LHCN-M2 (cell line): ENCODE measurements around the gene IRF2BP2. TPM values are rescaled to one million over a fixed set of nuclear protein-coding genes. Genes with fewer than 3 reads are reported as not detected.

Source experiments
- DNase-seq: peaks from one replicate; pipeline ENCODE4 v3.0.0-alpha.2; 2012; ENCODE audit warnings: low read depth
- total RNA-seq: library from RNA; depleted of rRNA; stranded (reverse); fragments of >200 nt; gene quantifications from 2 replicates; pipeline ENCODE4 v1.2.3, GENCODE V29; 2014

Gene IRF2BP2
- total RNA-seq, 1 experiment from 2014 or later: 42.2 TPM

DNA sequence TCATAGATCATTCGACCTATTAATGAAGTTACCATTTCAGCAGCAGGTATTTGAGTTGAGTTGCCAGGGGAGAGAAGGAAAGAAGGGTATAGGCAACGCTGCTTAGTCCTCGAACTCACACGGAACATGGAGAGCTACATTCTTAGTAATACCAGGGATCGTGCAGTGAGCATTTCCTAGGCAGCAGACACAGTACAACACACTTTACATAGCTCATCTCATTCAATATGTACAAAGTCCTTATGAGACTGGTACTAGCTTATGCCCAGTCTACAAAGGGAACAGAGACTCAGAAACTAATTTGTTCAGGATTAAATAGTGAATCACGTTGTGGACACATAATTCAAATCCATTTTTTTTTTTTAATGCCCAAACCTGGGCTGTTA lies 25.6 kb downstream of the IRF2BP2 start:
- DNase-seq: no peak

DNA sequence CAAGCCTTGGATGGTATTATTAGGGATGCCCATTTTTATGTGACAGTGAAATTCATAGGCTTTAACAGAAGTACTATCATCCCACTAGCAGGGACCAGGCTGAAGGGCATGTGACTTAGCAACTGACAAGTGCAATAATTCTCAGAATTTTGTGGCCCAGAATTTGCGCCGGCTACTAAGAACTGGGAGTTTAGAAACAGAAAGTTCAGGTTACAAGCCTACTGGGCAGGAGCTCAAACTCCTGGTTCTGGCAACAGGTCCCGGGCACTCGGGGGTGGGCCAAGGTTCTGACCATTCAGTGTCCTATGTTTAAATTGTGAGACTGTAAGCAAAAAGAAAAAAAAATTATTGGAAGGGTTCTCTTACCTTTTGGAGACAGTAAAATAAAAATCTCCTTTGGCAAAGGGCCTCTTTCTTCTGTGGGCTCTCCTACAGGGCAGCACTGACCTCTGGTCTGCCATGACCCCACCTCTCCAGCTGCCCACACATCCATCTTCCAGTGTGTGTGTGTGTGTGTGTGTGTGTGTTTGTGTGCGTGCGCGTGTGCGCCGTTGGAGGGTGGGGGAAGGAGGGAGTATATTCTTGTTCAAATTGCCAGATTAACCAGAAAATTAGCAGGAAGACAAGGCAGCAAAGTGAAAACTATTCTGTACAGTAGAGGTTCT lies 26.1 kb downstream of the IRF2BP2 start:
- no peak for DNase-seq

GRCh38 chr1:234582681-234583301 lies 27.2 kb downstream of the IRF2BP2 start:
- no peak for DNase-seq

DNA sequence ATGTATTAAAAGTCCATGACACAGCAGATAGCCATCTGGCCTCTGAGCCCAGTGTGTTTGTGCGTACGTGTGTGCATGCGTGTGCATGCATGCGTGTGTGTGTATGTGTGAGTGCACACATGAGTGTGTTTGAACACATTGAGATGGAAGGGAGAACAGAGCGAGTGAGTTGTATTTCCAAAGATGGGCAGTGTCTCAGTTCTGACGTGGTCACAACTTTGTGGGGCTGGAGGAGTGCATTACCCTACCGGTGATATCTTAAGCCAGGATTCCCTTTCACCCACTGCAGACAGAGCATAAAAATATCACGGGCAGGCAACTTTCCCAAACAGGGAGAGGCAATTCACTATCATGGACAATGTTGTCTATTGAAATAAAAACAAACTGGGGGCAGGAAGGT lies 27.8 kb downstream of the IRF2BP2 start:
- no peak for DNase-seq

GRCh38 chr1:234581063-234581714 lies 28.8 kb downstream of the IRF2BP2 start:
- DNase-seq: no peak

DNA sequence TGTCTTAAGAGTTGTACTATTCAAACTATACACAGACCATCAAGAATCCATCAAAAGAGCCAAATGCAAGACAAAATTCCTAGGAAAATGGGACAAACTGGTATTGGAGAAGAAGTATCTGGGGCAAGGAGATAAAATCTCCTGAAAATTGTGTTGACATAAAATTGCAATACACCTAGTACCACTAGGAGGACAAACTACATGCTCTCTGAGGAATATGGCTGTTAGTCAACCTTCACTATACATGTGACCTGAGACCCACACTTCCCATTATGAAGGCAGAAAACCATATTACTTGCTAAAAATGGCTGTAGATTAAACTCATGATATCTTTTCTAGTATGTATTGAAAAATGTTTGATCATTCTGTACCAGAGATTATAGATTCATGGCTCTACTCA lies 30.0 kb downstream of the IRF2BP2 start:
- no peak for DNase-seq

- DNase-seq: no peak
Measured at GRCh38 chr1:234578735-234579134, 31.2 kb downstream of the IRF2BP2 start.

GRCh38 chr1:234578087-234578486 lies 31.9 kb downstream of the IRF2BP2 start:
- DNase-seq: no peak

GRCh38 chr1:234573711-234574299 lies 36.2 kb downstream of the IRF2BP2 start:
- DNase-seq: no peak

GRCh38 chr1:234572966-234573365 lies 37.0 kb downstream of the IRF2BP2 start:
- DNase-seq: no peak

DNA sequence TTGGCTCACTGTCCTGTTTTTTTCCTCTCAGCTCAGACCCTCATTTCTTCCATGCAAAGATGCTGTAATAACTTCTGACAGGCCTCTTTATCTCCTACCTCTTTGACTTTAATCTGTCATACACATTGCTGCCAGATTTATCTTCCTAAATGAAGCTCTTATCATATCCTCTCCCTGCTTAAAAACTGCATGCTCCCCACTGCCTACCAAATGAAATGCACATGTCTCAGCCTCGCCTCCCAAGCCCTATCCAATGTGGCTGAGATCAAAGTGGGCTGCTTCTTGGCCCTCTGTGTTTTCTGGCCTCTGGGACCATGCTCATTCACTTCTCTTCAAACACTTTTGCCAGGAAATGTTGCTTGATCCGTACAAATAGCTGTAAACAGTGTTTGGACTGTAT lies 38.3 kb downstream of the IRF2BP2 start:
- no peak for DNase-seq

DNA sequence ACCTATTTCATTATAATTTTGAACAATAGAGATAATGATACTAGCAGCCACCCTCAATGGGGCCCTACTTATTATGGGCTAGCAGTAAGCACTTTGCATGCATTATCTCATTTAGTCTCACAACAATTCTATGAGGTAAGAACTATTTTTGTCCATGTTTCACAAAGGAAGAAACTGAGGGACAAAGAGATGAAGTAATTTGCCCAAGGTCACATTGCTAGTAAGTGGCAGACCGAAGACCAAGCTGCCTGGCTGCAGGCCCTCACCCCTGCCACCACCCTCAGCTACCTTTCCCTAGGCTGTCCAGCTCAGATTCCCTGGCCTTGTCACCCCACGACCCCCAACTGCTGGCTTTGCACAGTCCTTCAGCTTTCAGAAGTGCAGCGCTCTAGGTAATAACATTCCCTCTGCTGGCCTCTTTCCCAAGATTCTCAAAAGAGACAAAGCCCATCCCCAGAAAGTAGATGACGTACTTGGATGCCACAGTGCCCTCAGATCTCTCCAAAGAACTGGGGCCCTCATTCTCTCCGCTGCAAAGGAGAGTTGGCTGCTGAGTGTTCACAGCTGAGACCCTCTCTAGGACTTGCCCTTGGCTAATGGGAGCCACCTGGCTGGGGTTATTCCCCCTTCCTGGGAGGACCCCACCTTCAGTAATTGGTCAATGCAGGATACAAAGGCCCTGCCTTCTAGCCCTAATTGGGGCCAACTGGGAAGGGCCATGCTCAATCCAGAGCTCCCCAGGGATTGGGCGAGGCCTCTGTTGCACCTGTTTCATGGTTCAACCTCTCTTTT lies 39.5 kb downstream of the IRF2BP2 start:
- no peak for DNase-seq

- DNase-seq: no peak
Measured at GRCh38 chr1:234568345-234568744, 41.6 kb downstream of the IRF2BP2 start.

GRCh38 chr1:234565132-234565531 lies 44.8 kb downstream of the IRF2BP2 start:
- no peak for DNase-seq

- DNase-seq: peak; percentile 14
Measured at GRCh38 chr1:234564035-234565029, 45.6 kb downstream of the IRF2BP2 start.

DNA sequence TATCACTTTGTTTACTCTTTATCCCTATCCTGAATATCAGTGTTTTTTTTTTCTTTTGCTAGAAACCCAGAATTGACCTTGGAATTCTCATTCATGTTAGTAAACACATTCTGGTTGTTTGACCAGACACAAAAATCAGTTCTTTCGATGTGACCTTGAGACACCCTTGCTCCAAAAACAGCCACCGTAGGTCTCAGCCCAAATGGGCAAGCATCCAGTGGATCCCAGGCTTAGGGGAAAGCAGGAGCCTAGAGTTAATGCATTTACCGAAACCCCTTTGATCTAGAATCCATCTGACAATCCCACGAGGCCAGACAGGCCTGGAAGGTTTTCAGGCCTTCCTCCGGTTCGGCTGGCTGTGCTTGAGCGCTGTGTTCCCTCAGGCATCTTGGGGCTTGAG lies 47.6 kb downstream of the IRF2BP2 start:
- no peak for DNase-seq

DNA sequence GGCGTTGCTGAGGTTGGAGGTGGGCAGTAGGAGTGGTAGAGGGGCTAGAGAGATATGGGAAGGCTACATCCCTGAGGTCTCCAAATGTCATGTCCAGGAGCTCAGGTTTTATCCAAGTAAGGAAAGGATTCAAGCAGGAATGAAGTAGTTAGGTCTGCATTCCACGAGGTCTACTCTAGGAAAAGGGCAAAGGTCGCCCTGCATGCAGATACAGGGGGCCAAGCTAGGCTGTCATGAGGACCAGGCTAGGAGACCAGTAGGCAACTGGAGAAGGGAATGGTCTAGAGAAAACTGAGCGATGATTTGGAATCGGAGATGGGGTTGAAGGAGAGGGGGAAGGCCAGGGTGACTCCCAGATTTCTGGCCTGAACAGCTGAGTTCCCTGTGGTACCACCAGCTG lies 48.7 kb downstream of the IRF2BP2 start:
- no peak for DNase-seq

DNA sequence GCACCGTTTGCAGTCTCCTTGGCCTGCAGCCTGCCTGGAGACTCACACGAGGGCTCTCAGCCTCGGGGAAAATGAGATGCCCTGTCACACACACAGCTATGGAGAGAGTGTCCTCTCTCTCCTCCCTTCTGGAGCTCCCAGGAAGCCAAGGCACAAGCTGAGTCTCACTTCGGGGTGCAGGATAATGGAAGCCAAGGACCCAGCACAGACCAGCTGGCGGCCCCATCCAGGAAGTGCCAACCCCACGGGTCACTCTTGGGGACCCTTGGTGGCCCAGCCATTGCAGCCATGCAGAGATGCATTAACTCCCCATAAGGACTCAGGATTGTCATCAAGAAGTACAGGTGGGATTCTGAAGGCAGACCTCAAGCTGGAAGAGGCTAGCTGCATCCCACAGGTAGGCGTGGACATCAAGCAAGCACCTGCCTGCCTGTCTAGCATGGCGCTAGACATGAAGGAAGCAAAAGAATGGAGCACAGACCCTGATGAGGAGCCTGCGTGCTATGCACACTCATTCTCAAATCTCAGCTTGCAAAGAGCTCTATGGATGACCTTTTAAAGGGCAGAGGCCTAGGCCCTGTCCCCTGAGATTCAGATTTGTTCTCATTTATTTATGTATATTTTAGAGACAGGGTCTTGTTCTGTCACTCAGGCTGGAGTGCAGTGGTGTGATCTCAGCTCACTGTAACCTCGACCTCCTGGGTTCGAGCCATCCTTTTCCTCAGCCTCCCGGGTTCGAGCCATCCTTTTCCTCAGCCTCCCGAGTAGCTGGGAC lies 49.9 kb downstream of the IRF2BP2 start:
- DNase-seq: no peak

GRCh38 chr1:234559152-234559901 lies 50.7 kb downstream of the IRF2BP2 start:
- no peak for DNase-seq
